ENCODE data around the gene AGMAT.

AGMAT gene

GRCh38 chr1:15543589-15544568, 41.0 kb downstream of the AGMAT start:
- no peak for DNase-seq (ENCODE audit: low read depth)
- in situ Hi-C loops (cut with HindIII; ENCODE audit: low sequenced_read_pairs): no loop called here
- no peak overlapping the region for H3K4me3 ChIP-seq (ENCODE audit: low read depth, low read length)
- TF ChIP-seq, protein P1, sequence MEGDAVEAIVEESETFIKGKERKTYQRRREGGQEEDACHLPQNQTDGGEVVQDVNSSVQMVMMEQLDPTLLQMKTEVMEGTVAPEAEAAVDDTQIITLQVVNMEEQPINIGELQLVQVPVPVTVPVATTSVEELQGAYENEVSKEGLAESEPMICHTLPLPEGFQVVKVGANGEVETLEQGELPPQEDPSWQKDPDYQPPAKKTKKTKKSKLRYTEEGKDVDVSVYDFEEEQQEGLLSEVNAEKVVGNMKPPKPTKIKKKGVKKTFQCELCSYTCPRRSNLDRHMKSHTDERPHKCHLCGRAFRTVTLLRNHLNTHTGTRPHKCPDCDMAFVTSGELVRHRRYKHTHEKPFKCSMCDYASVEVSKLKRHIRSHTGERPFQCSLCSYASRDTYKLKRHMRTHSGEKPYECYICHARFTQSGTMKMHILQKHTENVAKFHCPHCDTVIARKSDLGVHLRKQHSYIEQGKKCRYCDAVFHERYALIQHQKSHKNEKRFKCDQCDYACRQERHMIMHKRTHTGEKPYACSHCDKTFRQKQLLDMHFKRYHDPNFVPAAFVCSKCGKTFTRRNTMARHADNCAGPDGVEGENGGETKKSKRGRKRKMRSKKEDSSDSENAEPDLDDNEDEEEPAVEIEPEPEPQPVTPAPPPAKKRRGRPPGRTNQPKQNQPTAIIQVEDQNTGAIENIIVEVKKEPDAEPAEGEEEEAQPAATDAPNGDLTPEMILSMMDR (IDR thresholded peaks at IDR 0.05; ENCODE audit: low read depth, low read length, missing control alignments): no peak

DNA sequence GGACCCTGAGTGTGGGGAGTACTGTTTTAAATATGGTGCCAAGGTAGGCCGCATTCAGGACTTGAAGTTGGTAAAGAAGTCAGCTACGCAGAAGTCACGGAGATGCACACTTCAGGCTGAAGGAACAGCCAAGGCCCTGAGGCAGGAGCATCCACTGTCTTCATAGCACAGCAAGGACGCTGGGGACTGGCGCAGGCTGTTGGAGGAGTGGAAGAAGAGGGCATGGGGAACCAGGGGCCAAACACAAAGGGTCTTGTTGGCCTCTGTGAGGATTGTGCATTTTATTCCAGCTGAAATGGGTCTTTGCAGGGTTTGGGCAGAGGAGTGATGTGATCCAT, 41.6 kb downstream of the AGMAT start:
- in situ Hi-C loops (cut with HindIII; ENCODE audit: low sequenced_read_pairs): no loop called here
- TF ChIP-seq, protein P1 (IDR thresholded peaks at IDR 0.05; ENCODE audit: low read depth, low read length, missing control alignments): no peak
- no peak overlapping the region for H3K4me3 ChIP-seq (ENCODE audit: low read depth, low read length)
- no peak for DNase-seq (ENCODE audit: low read depth)

DNA sequence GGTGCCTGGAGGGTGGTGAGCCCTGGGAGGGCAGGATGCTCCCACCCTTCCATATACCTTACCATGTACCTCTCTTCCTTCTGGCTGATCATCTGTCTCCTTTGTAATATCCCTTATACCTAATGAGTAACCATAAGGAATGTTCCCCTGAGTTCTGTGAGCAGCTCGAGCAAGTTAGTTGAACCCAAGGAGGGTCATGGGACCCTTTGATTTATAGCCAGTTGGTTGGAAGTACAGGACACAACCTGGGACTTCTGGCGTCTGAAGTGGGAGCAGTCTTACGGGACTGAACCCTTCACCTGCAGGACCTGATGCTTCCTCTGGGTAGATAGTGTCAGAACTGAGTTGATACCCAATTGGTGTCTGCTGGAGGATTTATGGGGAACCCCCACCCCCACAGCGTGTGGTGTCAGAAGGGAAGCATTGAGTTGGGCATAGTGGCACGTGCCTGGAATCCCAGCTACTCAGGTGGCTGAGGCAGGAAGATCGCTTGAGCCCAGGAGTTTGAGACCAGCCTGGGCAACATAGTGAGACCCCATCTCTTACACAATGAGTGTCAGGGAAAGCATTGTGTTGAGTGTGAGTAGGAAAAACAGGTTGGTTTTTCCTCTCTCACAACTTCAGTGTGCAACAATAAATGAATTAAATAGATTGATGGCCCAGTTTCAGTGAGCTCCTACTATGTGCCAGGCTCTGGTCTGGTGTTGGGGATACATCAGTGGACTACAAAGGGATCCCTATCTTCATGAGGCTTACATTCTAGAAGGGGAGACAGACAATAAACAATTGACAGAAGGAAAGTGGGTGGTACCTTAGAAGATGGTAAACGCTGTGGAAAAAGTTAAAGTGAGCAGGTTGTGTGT, 42.2 kb downstream of the AGMAT start:
- TF ChIP-seq, protein P1 (IDR thresholded peaks at IDR 0.05; ENCODE audit: low read depth, low read length, missing control alignments): no peak
- H3K4me3 ChIP-seq (ENCODE audit: low read depth, low read length): no peak overlapping the region
- in situ Hi-C loops (cut with HindIII; ENCODE audit: low sequenced_read_pairs): no loop called here
- DNase-seq (ENCODE audit: low read depth): no peak

- in situ Hi-C loops (cut with HindIII; ENCODE audit: low sequenced_read_pairs): no loop called here
- TF ChIP-seq, protein P1 (IDR thresholded peaks at IDR 0.05; ENCODE audit: low read depth, low read length, missing control alignments): no peak
- no peak for DNase-seq (ENCODE audit: low read depth)
- no peak overlapping the region for H3K4me3 ChIP-seq (ENCODE audit: low read depth, low read length)
Measured at GRCh38 chr1:15541231-15541792, 43.5 kb downstream of the AGMAT start.

DNA sequence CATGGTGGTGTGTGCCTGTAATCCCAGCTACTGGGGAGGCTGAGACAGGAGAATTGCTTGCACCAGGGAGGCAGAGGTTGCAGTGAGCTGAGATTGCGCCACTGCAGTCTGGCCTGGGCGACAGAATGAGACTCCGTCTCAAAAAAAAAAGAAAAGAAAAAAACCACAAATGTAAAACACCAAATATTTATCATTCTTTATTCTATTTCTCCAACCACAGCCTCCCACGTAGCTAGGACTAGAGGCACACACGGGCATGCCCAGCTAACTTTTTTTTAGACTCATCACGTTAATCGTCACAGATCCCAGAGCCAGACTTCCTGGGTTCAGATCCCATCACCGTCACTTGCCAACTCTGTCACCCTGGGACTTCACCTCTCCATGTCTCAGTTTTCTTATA, 44.7 kb downstream of the AGMAT start:
- in situ Hi-C loops (cut with HindIII; ENCODE audit: low sequenced_read_pairs): no loop called here

GRCh38 chr1:15538771-15539170, 46.1 kb downstream of the AGMAT start:
- in situ Hi-C loops (cut with HindIII; ENCODE audit: low sequenced_read_pairs): no loop called here
- DNase-seq (ENCODE audit: low read depth): no peak
- H3K4me3 ChIP-seq (ENCODE audit: low read depth, low read length): no peak overlapping the region
- TF ChIP-seq, protein P1 (IDR thresholded peaks at IDR 0.05; ENCODE audit: low read depth, low read length, missing control alignments): no peak

More for the DNA sequence above, 44.7 kb downstream of the AGMAT start:
- TF ChIP-seq, protein P1 (IDR thresholded peaks at IDR 0.05; ENCODE audit: low read depth, low read length, missing control alignments): no peak
- DNase-seq (ENCODE audit: low read depth): no peak
- H3K4me3 ChIP-seq (ENCODE audit: low read depth, low read length): no peak overlapping the region

Measured in astrocyte of the cerebellum (primary cell).